HFFc6 (cell line): ENCODE measurements around the gene CTNNA2. TPM values are rescaled to one million over a fixed set of nuclear protein-coding genes. Genes with fewer than 3 reads are reported as not detected.

Source experiments
- DNase-seq: peaks from one replicate; pipeline ENCODE4 v3.0.0-alpha.2; 2018
- H3K27ac Mint-ChIP-seq: 2 replicates; pipeline ENCODE4 v1.8.0; 2020; ENCODE audit warnings: mild to moderate bottlenecking, mixed read lengths
- H3K27me3 Mint-ChIP-seq: 2 replicates; pipeline ENCODE4 v1.8.0; 2021; ENCODE audit warnings: mild to moderate bottlenecking, moderate library complexity, mixed read lengths; ENCODE audit not compliant: insufficient read depth
- H3K36me3 Mint-ChIP-seq: 2 replicates; pipeline ENCODE4 v1.8.0; 2021; ENCODE audit warnings: low read depth, mixed read lengths
- H3K4me1 Mint-ChIP-seq: 2 replicates; pipeline ENCODE4 v1.8.0; 2020; ENCODE audit warnings: low read depth, mixed read lengths
- H3K4me3 Mint-ChIP-seq: 2 replicates; pipeline ENCODE4 v1.8.0; 2020; ENCODE audit warnings: mild to moderate bottlenecking, moderate library complexity, mixed read lengths
- H3K9me3 Mint-ChIP-seq: 2 replicates; pipeline ENCODE4 v1.8.0; 2020; ENCODE audit warnings: mild to moderate bottlenecking, mixed read lengths
- CTCF ChIP-seq: fragments of 200-600 bp; sonication (generic); IDR thresholded peaks from 2 replicates; pipeline ENCODE4 v1.5.0; 2021; ENCODE audit warnings: antibody characterized with exemption, mild to moderate bottlenecking
- total RNA-seq, 6 experiments: library from RNA; stranded (reverse); fragmentation: NEBNext Ultra II Directional; extraction: Animal tissue kit (Norgen Biotek cat#: 25700); gene quantifications; 2 replicates in 1 of 6; 3 replicates in 5 of 6; pipeline ENCODE4 v1.2.3, GENCODE V29; 2021

CTNNA2 gene
- total RNA-seq, 6 experiments from 2014 or later, result not detected

DNA sequence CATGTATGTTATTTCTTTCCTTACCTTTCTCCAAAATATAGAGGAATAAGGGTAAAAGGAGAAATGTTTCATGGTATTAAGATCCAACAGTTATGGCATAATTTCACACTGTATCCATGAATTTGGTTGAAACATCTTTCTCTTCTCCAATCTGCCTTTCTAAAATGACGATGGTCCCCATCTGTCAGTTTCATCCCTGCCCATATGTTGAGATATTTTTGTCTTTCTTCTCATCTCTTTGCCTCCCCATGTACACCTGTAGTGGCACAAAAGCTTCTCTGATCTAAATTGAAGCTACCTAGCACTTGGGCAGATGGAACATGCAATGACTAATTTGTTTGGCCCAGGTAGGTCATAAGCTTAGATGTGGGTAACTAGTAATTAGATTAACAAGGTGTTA lies 882.4 kb downstream of the CTNNA2 start:
- no peak for TF ChIP-seq CTCF

GRCh38 chr2:80396276-80396675 lies 883.4 kb downstream of the CTNNA2 start:
- Mint-ChIP-seq H3K9me3 (peaks cover 16% of the 10 kb centered on the region), H3K4me1 (no peaks in the 10 kb centered on the region), H3K27me3 (no peaks in the 10 kb centered on the region; the same call in none of the 2 replicates)

More for the DNA sequence above, 882.4 kb downstream of the CTNNA2 start:
- peaks cover 9% of the 10 kb centered on the region for H3K9me3 Mint-ChIP-seq
- DNase-seq, result no peak
- no peak overlapping the region for H3K4me3 Mint-ChIP-seq
- no peaks in the 10 kb centered on the region for H3K4me1 Mint-ChIP-seq
- H3K27ac Mint-ChIP-seq, result no peak overlapping the region
- no peaks in the 10 kb centered on the region for H3K36me3 Mint-ChIP-seq
- no peaks in the 10 kb centered on the region; the same call in none of the 2 replicates for H3K27me3 Mint-ChIP-seq

GRCh38 chr2:80403081-80403480 lies 890.2 kb downstream of the CTNNA2 start:
- no peak for DNase-seq
- peaks cover 39% of the 10 kb centered on the region for H3K9me3 Mint-ChIP-seq
- no peaks in the 10 kb centered on the region for H3K27me3 Mint-ChIP-seq
- H3K4me1 Mint-ChIP-seq, result no peaks in the 10 kb centered on the region
- H3K27ac Mint-ChIP-seq, result no peak overlapping the region
- H3K36me3 Mint-ChIP-seq, result no peaks in the 10 kb centered on the region
- no peak overlapping the region for H3K4me3 Mint-ChIP-seq
- TF ChIP-seq CTCF, result no peak

More at GRCh38 chr2:80396276-80396675, 883.4 kb downstream of the CTNNA2 start:
- DNase-seq, result no peak
- H3K36me3 Mint-ChIP-seq, result no peaks in the 10 kb centered on the region
- no peak overlapping the region for H3K4me3 Mint-ChIP-seq
- H3K27ac Mint-ChIP-seq, result no peak overlapping the region
- no peak for TF ChIP-seq CTCF

- Mint-ChIP-seq H3K4me1 (no peaks in the 10 kb centered on the region), H3K36me3 (no peaks in the 10 kb centered on the region), H3K4me3 (no peak overlapping the region), H3K27ac (no peak overlapping the region), H3K9me3 (peaks cover 30% of the 10 kb centered on the region), H3K27me3 (no peaks in the 10 kb centered on the region)
- no peak for DNase-seq
- no peak for TF ChIP-seq CTCF
Measured at GRCh38 chr2:80407377-80407776, 894.5 kb downstream of the CTNNA2 start.

GRCh38 chr2:80410346-80410745 lies 897.5 kb downstream of the CTNNA2 start:
- no peak for DNase-seq
- Mint-ChIP-seq H3K27ac (no peak overlapping the region), H3K9me3 (peaks cover 18% of the 10 kb centered on the region), H3K4me1 (no peaks in the 10 kb centered on the region), H3K36me3 (no peaks in the 10 kb centered on the region), H3K27me3 (no peaks in the 10 kb centered on the region), H3K4me3 (no peak overlapping the region)
- no peak for TF ChIP-seq CTCF

DNA sequence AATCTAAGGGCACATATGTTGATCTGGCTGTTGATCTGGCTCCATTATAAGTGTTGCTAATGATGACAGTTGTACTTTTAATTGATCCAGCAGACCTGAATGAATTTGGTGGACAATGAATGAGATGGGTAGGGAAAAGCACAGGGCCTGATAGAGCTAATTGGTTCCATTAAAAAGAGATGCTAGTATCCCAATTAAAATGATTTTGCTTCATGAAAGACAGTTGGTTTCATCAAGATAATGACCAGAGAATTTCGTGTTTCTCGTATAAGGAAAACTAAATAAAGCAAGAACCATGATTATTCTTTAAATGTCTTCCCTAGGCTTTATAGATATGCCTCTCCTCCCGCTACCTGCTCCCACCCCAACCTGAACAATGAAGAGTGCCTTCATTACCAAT lies 900.3 kb downstream of the CTNNA2 start:
- no peaks in the 10 kb centered on the region for H3K4me1 Mint-ChIP-seq
- no peak overlapping the region for H3K4me3 Mint-ChIP-seq
- no peaks in the 10 kb centered on the region for H3K27me3 Mint-ChIP-seq
- H3K27ac Mint-ChIP-seq, result no peak overlapping the region
- H3K9me3 Mint-ChIP-seq, result peaks cover 7% of the 10 kb centered on the region
- H3K36me3 Mint-ChIP-seq, result no peaks in the 10 kb centered on the region
- no peak for DNase-seq
- TF ChIP-seq CTCF, result no peak
